Measurements from ENCODE around the gene CMTR1. TPM values are rescaled to one million over a fixed set of nuclear protein-coding genes. Genes with fewer than 3 reads are reported as not detected.

CMTR1 gene
- total RNA-seq, 1 donor from 2014 or later, result 30.3 TPM

DNA sequence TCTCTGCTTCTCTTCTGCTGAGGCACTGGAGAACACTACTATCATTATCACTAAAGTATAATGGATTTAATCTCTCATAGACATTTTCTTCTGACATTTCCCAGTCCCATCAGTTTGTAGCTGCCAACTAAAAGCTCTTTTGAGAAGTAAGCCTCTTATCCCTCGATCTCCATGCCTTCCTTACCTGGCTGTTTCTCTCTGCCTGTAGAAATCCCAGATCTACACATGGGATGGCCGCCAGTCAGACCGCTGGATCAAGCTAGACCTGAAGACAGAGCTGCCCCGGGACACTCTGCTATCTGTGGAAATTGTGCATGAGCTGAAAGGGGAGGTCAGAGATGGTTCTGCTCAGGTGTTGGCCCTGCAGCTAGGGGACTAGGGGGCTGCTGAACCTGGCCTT, 41.3 kb downstream of the CMTR1 start:
- no peak for DNase-seq (ENCODE audit: extremely low read depth, low read depth, low spot score)

- DNase-seq (ENCODE audit: extremely low read depth, low read depth, low spot score), result no peak
Measured at GRCh38 chr6:37477191-37477590, 44.2 kb downstream of the CMTR1 start.

DNA sequence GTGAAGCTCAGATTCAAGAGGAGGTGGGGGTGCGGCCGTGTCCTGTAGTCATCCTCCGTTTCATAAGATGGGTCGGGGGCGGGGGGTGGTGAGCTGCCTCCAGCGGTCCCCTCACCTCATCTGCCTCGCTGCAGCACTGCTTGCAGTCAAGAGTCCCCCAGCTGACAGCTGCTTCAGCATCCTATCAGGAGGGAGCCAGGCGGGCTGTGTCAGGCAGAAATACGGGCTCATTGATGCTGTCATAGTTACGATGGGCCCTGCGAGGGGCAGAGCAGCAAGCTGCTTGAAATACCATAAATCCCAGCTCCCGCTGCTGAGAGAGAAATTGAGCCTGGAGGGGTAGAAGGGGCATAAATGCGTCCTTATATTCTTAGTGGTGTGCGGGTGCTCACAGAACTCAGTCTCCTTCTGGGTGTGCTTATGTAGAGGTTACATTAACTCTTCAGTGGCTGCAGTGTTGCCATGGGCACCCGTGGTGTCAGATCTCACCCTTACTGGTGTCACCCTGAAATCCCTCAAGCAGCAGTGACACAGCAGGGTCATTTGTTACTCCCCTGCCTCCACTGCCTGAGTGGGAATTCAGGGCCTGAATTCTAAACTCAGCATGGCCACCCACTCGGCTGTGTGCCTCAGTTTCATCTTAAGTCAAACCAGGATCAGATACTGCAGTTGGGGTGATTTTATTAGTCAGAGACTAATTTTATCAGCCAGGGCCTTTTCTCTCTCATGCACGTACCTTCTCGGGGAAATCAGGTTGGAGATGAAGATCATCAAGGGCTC, 44.8 kb downstream of the CMTR1 start:
- DNase-seq (ENCODE audit: extremely low read depth, low read depth, low spot score), result no peak

- no peak for DNase-seq (ENCODE audit: extremely low read depth, low read depth, low spot score)
Measured at GRCh38 chr6:37478827-37479226, 45.8 kb downstream of the CMTR1 start.

- no peak for DNase-seq (ENCODE audit: extremely low read depth, low read depth, low spot score)
Measured at GRCh38 chr6:37479266-37479854, 46.3 kb downstream of the CMTR1 start.

- no peak for DNase-seq (ENCODE audit: extremely low read depth, low read depth, low spot score)
Measured at GRCh38 chr6:37480118-37480736, 47.2 kb downstream of the CMTR1 start.

GRCh38 chr6:37480951-37481534, 48.0 kb downstream of the CMTR1 start:
- no peak for DNase-seq (ENCODE audit: extremely low read depth, low read depth, low spot score)

DNA sequence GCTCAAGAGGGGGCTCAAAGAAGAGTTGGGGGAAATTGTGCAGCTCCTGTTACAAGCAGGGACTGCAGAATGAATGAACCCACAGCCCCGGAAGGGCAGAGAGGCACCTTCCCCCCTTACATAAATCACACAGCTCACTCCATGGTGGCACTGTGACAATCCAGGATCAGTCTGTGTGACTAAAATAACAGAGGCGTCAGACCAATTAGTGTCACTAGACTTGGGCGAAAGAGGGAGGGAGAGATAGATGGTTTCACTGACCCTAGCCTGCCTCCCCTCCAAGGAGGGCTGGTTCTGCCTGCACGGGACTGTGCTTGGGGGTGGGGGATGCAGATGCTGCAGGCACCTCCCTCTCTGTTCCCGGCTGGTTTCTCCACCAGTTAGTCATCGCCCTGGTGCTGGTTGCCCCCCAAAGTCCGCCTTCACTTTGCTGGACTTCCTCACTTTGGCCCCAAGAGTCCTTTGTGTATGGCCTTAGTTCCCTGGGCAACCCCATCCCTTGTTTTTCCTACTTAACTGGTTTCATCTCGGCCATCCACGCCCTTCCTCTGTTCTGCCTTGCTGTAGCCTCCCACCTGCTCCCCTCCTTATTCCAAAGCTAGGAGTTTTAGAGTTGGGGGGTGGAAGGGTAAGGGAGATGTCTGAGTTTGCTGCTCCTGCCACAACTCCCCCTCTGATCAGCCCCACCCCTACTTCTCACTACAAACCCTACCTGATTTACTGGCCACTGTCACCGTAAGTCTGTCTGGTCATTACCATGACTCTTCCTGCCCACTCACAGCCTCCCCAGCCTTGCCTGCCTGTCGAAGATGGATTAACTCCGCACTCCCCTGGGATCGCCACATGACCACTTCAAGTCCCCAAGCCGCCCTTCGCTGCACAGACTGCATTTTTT, 48.9 kb downstream of the CMTR1 start:
- no peak for DNase-seq (ENCODE audit: extremely low read depth, low read depth, low spot score)

- no peak for DNase-seq (ENCODE audit: extremely low read depth, low read depth, low spot score)
Measured at GRCh38 chr6:37482606-37483251, 49.7 kb downstream of the CMTR1 start.

DNA sequence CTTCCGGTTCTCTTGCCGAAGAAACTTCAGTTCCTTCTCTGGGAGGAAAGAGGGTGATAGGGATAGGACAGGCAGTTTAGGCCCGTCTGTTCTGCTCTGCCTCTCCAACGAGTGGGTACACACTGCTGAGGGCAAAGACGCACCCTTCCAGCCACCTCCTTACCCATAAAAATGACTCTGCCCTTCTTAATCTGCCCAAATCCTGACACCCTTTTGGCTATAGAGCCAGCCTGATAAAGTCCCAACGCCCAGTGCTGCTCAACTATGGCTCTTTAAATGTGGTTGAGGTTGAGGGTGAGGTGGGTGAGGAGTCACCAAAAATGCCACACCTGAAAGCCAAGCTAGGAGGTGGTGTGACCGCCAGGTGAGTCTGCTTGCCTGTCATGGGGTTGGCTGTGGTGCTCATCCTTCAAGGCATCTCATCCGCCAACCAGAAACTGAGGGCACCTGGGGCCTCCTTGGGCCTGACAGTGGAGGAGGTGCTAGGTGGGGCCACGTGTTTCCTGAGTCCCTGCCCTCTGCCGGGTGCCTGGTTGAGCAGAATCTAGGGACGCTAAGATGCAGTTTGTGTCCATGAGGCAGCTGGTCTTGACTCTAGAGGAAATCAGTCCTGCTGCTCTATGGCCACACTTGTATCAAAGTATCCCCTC, 50.4 kb downstream of the CMTR1 start:
- no peak for DNase-seq (ENCODE audit: extremely low read depth, low read depth, low spot score)

DNA sequence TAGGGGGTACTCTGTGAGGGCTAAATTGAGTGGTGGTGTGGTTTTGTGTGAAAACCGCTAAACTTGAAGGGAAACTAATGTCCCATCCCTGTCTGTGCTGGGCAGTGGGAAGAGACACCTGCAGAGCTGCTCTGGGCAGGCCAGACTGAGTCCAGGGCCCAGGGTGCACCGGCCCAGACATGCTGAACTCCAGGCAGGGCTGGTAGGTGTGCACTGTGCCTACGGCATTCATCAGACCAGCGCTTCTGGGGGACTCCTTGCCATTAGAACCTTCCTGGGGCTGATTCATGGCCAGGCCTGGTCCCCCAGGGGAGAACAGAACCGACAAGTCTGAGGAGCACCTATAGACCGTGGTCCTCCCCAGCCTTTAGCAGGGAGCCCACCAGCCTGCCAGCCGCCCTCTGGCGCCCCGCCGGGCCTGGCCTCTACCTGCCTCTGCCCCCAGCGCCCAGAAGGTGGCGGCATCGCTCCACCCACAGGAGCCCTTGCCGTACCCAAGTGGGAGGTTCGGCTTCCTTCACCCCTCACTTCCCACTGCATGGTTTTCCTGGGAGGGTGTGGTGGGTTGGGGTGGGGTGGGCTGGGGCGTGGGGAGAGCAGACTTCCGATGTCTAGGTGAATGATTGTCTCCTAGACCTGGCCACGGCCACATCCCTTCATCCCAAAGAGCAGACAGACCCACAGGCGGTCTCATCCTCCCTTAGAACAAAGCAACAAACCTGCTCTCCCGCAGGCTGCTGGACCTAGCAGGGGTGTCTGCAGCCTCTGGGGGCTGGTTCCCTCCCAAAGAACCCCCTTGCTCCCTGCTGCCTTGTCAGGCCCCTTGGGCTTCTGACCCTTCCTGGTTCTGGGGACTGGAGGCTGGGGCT, 51.1 kb downstream of the CMTR1 start:
- DNase-seq (ENCODE audit: extremely low read depth, low read depth, low spot score), result no peak

DNA sequence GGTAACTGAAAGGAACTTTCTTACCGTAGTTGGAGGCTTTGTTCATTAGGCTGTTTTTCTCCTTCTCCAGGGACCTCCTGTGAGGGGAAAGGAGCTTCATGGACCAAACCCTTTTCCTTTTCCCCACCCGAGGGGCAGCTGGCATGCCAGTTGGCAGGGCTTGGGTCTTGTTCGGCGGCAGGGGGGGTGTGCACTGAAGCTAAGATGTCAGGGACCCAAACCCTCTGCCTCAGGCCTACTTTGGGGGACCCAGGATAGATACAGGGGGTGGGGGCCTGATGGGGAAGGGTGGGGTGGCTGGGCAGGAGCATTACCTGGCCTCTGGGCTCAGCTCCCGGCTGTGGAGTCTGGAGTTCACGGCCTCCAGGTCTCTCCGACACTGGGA, 51.8 kb downstream of the CMTR1 start:
- no peak for DNase-seq (ENCODE audit: extremely low read depth, low read depth, low spot score)

GRCh38 chr6:37485291-37485702, 52.3 kb downstream of the CMTR1 start:
- DNase-seq (ENCODE audit: extremely low read depth, low read depth, low spot score), result no peak

DNA sequence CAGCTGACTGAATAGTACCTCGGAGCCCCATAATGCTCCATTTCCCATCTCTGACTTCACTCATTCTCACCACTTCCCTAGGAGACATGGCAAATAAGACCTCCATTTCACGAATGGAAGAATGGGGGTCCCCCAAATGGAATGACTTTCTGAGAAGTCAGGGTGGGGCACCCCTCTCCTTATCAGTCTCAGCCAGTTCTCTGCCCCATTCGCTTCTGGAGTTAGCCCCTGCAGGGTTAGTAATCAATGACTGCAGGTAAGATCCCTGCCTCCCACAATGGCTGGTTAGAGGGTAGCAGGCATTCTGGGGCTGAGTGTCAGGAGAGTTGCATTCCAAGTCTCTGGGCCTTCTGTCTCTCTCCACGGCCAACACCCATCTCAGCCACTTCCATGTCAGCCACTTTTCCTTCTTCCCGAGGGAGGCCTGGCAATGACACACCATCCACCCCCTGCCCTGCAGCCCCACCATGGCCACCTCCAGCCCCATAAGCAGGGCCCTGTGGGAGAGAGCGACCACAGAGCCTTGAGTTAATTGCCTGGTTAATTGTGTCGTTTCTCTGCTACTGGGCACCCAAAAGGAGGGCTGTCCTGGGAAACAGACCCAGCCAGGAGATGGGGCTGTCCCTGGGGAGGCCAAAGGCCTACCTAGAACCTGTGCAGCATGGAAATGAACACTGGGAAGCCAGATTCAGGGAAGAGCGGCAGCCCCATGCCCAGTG, 53.3 kb downstream of the CMTR1 start:
- no peak for DNase-seq (ENCODE audit: extremely low read depth, low read depth, low spot score)

- DNase-seq (ENCODE audit: extremely low read depth, low read depth, low spot score), result no peak
Measured at GRCh38 chr6:37487591-37488380, 54.8 kb downstream of the CMTR1 start.

DNA sequence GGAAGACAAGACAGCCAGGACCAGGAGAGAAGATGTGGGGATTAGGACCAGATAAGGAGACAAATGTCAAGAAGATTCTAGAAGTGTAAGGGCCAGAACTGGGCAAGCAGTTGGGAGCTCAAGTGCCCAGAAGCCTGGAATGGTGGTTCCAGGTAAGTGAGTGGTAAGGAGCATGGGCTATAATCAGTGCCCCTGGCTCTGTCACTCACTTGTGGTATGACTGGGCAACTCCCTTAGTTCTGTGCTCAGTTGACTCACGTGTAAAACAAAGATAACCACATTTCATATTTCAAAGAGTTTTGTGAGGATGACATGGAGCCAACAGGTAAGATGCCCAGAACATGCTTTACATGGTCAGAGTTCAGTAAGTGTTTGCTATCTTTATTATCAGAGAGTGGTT, 55.5 kb downstream of the CMTR1 start:
- no peak for DNase-seq (ENCODE audit: extremely low read depth, low read depth, low spot score)

DNA sequence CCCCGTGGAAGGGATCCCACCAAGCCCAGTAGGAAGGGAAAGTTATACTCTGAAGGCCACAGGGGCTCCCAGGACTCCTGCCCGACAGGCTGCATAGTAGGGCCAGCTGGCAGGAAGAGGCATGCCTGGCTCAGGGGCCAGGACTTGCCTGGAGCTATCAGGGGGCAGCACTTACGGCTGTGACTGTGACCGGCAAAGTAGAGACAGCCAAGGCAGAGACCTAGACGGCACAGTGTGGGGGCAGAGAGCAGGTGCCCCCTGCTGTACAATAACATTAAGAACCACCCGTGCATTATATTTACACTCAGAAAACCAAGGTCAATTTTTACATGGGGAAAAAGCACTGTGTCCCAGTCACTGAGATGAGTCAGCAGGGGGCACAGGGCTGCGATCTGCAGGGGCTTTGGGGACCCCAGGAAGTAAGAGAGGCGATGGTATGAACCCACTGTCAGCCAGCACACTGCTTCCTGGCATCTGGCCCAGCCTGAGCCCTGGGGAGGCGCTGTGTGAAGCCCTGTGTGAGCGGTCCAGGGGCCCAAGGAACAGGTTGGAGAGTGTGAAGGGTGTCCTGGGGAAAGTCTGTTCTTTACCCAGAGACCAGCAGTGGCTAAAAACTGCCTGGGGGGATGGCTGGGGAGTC, 56.8 kb downstream of the CMTR1 start:
- DNase-seq (ENCODE audit: extremely low read depth, low read depth, low spot score), result no peak

Measured in glomerular endothelial cell (primary cell).